GM12874 (cell line): ENCODE data around the gene CHD2.

ENCODE experiments used
- TF ChIP-seq, protein P1 (sequence below): IDR thresholded peaks from 2 replicates; pipeline ENCODE4 v1.5.1; 2011; ENCODE audit warnings: low read depth, mild to moderate bottlenecking, control low read depth, low read length, moderate library complexity; ENCODE audit not compliant: insufficient read depth

The CHD2 gene

DNA sequence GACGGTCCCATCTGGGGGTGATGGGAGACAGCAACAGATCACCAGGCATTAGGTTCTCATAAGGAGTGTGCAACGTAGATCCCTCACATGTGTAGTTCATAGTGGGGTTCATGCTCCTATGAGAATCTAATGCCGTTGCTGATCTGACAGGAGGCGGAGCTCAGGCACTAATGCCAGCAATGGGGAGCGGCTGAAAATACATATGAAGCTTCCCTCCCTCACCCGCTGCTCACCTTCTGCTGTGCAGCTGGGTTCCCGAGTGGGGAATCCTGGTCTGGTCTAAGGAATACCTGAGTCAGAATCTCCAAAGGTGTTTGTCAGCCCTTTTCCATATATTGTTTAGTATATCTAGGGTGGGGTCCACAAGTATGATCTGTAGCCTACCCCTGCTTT is 52.3 kb downstream of the CHD2 start:
- TF ChIP-seq, protein P1, sequence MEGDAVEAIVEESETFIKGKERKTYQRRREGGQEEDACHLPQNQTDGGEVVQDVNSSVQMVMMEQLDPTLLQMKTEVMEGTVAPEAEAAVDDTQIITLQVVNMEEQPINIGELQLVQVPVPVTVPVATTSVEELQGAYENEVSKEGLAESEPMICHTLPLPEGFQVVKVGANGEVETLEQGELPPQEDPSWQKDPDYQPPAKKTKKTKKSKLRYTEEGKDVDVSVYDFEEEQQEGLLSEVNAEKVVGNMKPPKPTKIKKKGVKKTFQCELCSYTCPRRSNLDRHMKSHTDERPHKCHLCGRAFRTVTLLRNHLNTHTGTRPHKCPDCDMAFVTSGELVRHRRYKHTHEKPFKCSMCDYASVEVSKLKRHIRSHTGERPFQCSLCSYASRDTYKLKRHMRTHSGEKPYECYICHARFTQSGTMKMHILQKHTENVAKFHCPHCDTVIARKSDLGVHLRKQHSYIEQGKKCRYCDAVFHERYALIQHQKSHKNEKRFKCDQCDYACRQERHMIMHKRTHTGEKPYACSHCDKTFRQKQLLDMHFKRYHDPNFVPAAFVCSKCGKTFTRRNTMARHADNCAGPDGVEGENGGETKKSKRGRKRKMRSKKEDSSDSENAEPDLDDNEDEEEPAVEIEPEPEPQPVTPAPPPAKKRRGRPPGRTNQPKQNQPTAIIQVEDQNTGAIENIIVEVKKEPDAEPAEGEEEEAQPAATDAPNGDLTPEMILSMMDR = no peak

DNA sequence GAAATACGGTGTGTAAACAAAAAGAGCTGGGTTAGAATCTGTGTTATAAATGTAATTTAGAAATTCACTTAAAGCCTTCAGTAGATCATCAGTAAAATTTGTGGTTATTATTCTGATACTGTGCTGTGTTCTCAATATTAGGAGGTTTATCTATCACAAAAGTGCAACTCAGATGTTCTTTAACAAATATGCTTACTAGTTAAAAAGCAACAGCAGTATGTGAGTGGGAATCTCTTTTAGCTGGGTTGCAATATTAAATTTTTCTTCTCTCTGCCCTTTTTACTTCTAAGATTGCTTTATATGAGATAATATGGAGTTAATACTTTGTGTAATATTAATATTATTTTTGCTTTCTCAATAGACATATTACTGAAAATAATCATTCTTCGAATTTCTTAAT is 53.4 kb downstream of the CHD2 start:
- TF ChIP-seq, protein P1 = no peak

DNA sequence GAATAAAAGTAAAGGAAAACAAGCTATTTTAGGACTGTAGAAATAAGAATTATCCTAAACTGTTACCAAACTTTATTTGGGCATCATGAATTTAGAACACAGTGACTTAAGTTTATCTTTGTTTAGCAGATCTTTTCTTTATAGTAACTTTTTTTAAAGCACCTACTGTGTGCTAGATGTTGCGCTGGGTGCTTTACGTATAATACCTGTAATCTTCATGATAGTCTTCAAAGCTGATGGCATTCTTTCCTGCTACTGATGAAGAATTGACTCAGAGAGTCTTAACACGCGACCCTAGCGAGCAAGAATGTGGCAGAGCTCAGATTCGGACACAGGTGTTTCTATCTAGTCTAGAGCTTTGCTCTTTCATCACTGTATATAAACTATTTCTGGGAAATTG is 53.9 kb downstream of the CHD2 start:
- TF ChIP-seq, protein P1 = no peak

DNA sequence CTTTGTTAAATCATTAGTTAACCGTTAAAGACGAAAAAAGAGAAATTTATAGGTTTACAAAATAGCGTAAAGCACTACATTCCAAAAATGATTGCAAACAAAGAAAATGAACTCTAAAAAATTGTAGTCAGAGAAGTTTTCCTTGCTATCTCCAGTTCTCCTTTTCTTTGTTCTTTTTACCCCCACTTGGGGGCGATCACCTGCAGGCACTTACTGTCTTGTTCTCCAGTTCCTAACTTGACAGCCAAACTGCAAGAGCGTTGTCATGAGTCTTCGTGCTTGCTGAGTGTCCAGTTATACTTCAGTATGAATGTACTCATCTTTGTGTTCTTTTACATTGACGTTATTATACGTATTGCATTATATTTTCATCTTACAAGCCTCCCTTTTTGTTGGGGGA is 54.5 kb downstream of the CHD2 start:
- TF ChIP-seq, protein P1 = peak; percentile 36; the same call in 1 of the 2 replicates

DNA sequence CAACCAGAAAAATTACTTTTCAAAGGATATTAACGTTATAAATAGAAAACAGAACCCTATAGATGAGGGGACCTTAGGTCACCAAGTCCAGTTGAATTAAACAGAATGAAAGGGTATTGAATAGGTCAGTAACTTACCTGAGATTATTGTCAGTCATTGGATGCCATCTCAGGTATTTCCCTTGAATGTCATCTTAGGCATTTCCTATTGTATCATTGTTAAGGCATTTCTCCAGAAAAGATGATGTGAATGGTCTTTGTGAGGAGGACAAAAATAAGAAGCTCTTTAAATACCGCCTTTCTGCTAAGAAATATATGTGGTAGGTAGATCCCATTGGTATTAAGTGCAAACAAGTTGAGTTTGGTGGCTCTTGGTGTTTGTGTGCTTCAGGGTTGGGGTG is 55.6 kb downstream of the CHD2 start:
- TF ChIP-seq, protein P1 = no peak

DNA sequence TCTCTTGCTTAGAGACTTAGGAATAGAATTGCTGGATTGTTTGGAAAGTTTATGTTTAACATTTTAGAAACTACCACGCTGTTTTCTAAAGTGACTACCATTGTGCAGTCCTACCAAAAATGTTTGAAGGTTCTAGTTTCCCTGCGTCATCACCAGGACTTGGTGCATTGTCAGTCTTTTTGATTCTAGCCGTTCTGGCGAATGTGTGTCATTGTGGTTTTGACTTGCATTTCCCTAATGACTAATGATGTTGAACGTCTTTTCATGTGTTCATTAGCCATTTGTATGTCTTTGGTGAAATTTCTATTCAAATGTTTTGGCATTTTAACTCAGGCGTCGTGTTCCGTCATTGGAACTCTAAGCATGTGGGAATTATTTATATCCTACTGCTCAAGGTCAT is 58.0 kb downstream of the CHD2 start:
- TF ChIP-seq, protein P1 = no peak

DNA sequence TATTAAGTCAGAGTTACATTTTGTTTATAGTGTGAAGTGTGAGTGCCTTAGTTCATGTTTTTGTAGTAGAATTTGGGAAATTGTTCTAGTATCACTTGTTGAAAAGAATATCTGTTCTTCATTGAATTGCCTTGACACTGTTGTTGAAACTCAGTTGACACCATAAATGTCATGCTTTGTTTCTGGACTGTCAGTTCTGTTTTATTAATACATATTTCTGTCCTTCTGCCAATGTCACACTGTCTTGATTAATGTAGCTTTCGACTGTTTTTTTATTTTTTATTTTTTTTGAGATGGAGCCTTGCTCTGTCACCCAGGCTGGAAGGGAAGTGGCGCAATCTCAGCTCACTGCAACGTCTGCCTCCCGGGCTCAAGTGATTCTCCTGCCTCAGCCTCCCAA is 59.1 kb downstream of the CHD2 start:
- TF ChIP-seq, protein P1 = no peak
